AML-193 (cell line): ENCODE results near the gene PPIP5K2.

Source experiments
- DNase-seq, 2 experiments: peaks; one replicate each; lab custom pipeline; 2025; lab: John Stamatoyannopoulos, UW

The PPIP5K2 gene

GRCh38 chr5:103247118-103247517, 127.0 kb downstream of the PPIP5K2 start:
- DNase-seq, result no peak

DNA sequence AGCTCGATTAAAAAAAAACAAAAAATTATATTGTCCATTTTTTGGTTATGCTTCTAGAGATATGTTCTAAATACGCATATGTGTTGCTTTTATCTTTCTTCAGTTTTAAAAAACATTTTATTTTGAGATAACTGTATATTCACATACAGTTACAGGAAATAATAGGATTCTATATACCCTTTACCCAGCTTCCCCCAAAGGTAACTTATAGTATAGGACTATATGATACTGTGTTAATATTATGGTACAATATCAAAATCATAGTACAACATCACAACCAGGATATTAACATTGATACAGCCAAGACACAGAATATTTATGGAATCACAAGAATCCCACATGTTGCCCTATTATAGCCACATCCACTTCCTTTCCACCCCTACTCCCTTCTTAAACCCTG, 129.0 kb downstream of the PPIP5K2 start:
- no peak for DNase-seq

GRCh38 chr5:103254921-103255320, 134.8 kb downstream of the PPIP5K2 start:
- no peak for DNase-seq

DNA sequence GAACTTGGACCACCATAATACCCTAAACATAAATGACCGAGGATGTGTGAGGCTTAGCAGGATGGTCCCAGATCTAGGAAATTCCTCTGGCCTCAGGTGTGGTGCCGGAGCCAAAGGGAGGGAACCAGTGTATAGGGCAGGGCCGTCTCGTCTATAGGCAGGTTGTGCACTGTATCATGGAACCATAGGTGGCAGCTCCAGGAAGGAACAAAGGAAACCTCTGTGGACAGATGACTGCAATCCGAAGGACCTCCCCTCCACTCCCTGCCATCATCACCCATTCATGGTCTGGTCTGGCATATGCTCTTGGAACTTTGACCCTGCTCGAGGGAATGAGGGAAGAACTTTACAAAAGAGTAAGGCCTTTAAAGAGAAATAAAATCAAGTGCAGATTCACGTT, 135.6 kb downstream of the PPIP5K2 start:
- no peak for DNase-seq

- DNase-seq, result no peak
These were observed 136.1 kb downstream of the PPIP5K2 start for GRCh38 chr5:103256178-103256577.

- peak; percentile 94 to 96 for DNase-seq
These were observed 138.4 kb downstream of the PPIP5K2 start, which contains the start of gene MACIR for GRCh38 chr5:103258368-103258956. MACIR (plus strand) TSS chr5:103258763; CDS start chr5:103275920, 17,157 bp downstream.

GRCh38 chr5:103258957-103259704, 139.0 kb downstream of the PPIP5K2 start:
- peak; percentile 29 to 34 for DNase-seq

- no peak for DNase-seq
These were observed 139.7 kb downstream of the PPIP5K2 start for GRCh38 chr5:103259705-103260355.

DNA sequence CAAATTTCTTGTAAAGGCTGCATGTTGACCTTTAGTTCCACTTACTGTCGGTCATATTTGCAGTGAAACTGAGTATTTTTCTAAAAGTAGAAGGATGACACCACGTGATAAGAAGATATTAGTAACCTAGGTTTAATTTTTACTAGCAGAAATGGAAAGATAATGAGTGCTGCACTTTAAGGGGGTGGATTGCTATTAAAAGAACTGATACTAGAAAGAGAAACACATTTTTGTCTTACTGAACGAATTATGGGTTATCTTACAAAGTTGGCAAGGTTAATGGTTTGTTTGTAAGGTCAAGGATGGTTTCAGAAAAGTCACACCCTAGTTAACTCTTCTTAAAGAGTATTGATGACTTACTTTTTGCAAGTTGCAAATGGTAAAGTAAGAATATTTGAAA, 140.8 kb downstream of the PPIP5K2 start:
- no peak for DNase-seq
